GM19025 (cell line): ENCODE results near the gene PCNX3.

ENCODE experiments used
- ATAC-seq: cut with Tn5 transposase; IDR thresholded peaks from one replicate; pipeline ENCODE4 v1.9.1; 2021; ENCODE audit warnings: mild to moderate bottlenecking, low read depth, moderate library complexity; ENCODE audit not compliant: unreplicated experiment

PCNX3 gene

DNA sequence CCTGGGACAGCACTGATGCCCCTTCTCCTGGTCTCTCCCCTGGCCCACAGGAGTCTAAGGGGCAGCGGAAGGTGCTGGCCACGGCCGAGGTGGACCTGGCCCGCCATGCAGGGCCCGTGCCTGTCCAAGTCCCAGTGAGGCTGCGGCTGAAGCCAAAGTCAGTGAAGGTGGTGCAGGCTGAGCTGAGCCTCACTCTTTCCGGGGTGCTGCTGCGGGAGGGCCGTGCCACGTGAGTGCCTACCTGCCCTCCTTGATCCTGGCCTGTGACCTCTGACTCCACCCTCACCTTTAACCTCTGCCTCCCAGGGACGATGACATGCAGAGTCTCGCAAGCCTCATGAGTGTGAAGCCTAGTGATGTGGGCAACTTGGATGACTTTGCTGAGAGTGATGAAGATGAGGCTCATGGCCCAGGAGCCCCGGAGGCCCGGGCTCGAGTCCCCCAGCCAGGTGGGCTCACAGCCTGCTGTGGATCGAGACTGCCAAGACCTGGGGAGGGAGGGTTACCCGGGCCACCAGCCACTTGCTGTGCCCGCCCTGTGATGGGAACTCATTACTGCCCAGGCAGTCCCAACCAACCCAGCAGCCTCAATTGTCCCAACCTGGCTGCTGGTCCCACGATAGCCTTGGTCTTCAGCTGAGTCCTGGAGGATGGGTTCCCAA lies 35.4 kb upstream of the PCNX3 start:
- ATAC-seq, result no peak

DNA sequence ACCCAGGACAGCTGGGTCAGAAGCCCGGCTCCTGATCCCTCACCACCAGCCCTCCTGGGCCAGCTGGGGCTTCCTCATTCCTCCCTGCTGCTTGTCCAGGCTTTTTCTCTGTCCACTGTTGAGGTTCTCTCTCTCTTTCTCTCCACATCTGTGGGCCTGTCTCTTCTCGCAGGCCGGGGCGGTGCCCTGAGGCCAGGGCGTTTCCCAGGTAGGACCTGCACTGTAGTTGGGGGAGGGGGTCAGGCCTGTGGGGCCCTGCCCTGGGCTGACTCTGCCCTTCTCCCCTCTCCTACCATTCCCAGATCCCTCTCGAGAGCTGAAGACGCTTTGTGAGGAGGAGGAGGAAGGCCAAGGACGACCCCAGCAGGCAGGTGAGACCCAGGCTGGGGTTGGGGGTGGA lies 34.8 kb upstream of the PCNX3 start:
- ATAC-seq, result no peak

DNA sequence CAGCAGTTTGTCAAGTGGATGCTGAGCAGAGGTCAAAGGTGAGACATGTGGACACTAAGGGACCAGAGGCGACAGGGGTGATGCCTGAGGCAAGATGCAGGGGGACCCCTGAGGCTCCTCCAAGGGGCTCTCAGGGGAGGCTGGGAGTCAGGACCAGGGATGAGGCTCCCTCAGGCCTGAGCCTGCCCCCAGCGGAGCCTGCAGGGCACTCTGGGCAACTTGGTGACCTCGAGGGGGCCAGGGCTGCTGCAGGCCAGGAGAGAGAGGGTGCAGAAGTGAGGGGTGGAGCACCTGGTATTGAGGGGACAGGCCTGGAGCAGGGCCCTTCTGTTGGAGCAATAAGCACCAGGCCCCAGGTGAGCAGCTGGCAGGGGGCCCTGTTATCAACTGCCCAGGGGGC lies 33.6 kb upstream of the PCNX3 start:
- ATAC-seq, result no peak

DNA sequence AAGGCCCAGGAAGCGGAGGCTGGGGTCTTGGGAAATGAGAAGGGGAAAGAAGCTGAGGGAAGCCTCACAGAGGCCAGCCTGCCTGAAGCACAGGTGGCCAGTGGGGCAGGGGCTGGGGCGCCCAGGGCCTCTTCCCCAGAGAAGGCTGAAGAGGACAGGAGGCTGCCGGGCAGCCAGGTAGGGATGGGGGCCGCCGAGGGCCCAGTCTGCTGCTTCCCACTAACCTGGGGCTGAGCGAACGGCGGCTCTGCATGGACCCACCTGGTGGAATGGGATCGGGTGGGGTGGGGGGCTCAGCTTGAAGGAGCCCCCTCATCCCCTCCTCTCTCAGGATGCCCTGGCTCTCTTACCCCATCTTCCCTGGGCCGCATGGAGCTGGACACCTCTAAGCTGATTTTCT lies 32.0 kb upstream of the PCNX3 start:
- ATAC-seq, result no peak

DNA sequence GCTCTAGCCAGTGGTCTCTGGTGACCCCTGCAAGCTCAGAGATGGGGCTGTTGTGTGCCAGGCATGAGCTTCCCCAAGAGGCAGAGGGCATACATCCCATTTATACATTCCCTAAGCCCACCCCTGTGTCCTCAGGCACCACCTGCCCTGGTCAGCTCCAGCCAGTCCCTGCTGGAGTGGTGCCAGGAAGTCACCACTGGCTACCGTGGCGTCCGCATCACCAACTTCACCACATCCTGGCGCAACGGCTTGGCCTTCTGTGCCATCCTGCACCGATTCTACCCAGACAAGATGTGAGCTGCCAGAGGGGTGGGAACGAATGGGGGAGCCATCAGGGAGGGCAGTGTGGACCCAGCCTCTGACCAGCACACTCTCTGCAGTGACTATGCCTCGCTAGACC lies 31.5 kb upstream of the PCNX3 start:
- ATAC-seq, result no peak

DNA sequence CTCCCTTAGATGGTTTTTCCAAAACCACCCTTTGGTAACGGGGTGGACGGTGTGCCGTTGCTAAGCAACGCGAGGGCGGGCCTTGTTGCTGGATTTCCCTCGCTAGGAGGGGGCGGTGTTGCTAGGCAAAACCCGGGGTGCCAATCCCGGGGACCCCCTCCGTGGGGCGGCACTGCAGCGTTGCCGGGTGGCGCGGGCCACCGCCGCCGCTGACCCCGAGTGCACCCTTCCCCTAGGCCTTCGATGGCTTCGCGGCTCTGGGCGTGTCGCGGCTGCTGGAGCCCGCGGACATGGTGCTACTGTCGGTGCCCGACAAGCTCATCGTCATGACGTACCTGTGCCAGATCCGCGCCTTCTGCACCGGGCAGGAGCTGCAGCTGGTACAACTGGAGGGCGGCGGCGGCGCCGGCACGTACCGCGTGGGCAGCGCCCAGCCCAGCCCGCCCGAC lies 30.8 kb upstream of the PCNX3 start:
- no peak for ATAC-seq

DNA sequence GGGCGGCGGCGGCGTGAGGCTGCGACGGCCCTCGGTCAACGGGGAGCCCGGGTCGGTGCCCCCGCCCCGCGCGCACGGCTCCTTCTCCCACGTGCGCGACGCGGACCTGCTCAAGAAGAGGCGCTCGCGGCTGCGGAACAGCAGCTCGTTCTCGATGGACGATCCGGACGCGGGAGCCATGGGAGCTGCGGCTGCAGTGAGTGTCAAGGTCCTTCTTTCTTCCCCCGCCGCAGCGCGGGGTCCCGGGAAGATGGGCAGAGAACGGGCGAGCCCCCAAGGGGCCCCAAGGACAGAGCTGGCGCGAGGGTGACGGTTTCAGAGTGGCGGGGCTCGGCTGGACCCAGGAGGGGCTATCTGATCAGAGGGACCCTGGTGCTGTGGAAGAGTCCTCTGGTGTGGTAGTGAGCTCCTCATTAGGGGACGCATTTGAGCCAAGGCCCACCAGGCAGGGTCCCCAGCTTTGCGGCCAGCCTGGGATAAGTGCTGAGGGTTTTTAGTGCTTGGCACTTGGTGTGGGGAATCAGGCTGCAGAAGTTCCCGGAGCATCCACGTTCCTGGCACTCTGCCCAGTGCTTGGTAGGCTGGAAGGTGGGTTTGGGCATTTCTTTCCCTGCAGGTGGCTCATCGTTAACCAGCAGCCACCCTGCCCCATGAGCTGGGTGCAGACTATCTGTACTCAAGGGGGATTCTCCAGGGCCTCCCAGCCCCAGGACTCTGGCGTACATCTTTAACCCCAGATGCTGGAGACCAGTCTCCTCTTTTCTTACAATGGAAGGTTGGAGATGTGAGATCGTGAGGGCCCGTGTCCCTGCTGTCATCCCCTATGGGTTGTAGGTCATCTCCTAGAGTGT lies 30.0 kb upstream of the PCNX3 start:
- ATAC-seq, result no peak

DNA sequence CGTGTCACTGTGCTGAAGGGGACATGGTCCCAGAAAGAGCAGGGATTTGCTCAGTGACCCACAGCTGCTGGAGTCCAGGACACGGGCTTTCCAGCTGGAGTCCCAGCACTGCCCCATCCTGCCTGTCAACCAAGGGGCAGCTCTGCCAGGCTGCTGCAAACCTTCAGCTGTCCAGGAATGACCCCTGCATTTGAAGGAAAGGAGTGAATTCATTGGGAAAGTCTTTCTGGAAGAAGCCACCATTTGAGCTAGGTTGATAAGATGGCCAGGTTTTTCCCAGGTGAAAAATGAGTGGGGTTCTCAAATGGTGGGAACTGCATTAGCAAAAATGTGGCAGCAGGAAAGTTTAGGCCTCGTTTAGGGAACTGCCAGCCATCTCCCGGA lies 29.3 kb upstream of the PCNX3 start:
- ATAC-seq, result no peak

DNA sequence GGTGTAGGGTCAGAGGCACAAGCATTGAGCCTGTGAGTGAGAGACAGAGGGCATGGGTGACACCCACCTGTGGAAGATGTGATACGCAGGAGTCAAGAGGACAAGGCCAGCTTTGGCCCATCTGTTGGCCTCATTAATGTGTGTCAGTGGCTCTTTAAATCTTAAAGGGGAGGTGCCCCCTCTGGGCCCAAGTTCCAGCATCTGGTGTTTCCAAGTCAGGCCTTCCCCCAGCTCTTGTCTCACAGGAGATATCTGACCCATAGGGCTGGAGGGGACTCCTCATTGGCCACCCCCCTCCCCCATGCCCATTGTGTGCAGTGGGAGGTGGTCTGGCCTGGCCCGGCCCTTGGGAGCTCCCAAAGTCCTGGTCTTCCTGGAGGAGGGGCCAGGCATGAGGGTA lies 28.9 kb upstream of the PCNX3 start:
- ATAC-seq, result no peak

DNA sequence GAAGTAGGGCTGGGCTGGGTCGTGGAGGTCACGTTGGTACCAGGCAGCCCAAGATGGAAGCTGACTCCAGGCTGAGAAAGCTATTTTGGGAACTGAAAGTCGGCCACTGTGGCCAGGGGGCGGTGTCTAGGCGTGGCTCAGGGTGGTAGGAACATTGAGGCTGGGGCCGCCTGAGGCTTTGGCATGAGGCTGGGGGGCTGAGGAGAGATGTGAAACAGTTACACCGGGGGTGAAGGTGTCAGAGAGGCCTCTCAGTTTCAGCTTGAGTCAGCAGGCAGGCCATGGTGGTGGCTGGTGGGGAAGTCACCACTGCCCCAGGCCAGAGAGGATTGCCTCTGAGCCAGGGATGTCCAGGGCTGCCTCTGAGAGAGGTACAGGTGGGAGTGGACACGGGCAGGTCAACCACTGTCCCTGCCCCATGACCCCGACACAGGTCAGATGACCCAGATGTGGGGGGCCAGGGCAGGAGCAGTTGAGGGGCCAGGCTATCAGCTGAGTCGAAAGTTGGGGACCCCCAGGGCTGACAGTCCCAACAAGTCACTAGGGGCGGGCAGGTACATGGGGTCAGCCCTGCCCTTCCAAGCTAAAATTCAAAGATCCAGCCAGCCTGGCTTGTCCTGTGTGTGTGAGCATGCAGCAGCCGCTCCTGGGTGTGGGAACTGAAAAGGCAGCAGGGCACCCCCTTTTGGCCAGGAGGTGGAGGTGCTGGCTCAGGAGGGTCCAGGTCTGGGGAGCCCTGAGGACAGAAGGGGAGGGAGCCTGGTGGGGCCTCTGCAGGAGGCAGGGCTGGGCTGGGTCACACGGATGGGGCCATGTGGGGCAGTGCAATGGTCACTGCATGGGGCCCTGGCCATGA lies 27.1 kb upstream of the PCNX3 start:
- peak; percentile 65 for ATAC-seq

DNA sequence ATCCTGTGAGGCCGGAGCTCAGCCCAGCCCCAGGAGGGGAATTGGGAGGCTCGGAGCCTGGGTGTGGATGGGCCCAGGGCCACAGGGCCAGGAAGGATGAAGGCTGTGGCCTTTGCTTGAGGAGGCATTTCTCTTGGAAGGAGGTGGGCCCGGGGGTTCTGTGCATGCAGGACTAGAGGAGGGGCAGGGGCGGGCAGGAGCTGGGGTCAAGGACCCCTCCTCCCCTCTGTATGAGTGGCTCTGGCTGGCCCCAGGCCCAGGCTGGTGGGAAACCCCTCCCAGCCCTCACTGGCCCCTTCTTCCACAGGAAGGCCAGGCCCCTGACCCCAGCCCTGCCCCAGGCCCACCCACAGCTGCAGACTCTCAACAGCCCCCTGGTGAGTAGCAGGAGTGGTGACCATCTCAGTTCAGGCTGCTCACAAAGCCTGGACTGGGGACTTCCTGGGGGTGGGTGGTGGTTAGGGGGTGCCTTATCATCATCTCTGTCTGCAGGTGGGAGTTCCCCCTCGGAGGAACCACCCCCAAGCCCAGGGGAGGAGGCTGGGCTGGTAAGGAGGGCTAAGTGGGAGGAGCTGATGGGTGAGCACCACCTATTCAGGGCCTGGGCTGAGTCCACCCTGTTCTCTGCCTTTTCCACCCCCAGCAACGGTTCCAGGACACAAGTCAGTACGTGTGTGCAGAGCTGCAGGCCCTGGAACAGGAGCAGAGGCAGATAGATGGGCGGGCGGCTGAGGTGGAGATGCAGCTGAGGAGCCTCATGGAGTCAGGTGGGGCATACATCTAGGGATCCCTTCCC lies 25.9 kb upstream of the PCNX3 start:
- ATAC-seq, result no peak

DNA sequence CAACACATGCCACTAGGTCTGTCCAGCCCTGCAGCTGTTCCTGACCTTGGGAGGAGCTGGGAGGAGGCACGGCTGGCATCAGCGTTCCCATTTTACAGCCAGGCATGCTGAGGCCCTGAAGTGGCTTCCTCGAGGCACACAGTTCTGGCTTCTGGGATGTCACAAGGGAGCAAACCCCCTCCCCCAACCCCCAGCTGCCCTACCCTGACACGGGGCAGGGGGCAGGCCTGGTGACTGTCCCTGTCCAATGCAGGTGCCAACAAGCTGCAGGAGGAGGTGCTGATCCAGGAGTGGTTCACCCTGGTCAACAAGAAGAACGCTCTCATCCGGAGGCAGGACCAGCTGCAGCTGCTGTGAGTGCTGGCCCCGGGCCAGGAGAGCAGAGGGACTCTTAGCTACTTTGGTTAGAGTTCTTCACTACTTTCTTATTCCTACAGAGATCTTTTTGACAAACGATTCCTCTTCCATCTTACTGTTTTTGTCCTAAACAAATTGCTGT lies 25.3 kb upstream of the PCNX3 start:
- ATAC-seq, result no peak

DNA sequence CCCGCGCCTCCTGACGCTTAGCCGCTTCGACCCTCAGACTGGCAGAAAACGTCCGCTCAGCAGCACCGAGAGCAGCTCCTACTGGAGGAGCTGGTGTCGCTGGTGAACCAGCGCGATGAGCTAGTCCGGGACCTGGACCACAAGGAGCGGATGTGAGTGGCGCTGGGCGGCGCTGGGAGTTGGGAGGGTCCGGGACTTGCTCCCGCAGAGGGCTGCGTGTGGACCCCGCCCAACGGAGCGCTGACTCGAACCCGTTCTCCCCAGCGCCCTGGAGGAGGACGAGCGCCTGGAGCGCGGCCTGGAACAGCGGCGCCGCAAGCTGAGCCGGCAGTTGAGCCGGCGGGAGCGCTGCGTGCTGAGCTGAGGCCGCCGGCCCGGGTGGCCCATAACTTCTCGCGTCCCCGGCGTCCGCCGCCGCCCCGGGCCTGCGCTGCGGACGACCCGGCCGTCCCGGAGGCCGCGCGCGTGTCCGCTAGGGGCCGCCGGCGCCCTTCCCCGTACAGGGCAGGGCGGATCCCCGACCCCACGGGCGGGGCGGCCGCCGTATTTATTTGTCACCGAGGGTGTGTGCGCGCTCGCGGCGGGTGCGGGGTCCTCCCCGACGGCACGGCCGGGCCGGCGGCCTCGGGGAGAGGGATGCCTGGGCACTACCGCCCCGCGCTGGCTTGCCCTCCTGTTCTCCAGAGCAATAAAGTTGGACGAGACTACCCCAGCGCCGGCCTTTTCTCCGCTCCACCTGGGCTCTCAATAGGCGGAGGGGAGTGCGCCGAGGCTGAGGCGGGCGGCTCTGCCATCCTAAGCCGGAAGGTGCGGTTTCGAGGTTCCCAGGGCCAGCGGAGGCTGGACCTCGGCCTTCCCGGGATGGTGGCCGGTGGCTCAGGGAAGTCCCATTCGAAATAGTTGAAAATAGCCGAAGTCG lies 23.4 kb upstream of the PCNX3 start:
- ATAC-seq, result no peak

DNA sequence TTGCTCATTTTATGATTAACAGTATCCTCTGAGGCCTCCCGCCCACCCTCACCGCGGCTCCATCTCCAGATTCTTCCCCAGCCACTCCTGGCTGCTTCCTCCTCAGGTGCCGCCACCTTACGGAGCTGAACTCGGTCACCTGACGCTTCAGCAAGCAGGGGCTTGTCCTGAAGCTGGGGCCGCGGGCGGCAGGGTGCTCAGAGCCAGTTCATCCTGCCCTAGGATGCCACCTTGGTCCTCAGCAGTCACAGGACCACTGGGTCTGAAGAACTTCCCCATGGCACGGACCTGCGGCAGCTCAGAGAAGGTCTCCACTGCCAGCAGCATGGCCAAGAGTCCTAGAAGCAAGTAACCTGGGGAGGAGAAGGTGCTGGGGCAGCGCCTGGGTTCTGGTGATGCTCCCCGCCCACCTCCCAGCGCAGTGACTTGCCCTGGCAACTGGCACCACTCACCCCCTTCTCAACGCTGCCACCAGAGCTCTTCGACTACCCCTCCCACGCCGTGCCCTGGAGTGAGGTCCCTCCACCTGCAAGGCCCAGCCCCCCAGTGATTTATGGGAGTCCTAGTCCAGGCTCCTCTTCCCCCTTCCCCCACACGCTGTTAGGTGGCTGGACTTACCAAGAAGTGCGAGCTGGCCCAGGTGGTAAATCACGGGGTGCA lies 22.6 kb upstream of the PCNX3 start:
- no peak for ATAC-seq

DNA sequence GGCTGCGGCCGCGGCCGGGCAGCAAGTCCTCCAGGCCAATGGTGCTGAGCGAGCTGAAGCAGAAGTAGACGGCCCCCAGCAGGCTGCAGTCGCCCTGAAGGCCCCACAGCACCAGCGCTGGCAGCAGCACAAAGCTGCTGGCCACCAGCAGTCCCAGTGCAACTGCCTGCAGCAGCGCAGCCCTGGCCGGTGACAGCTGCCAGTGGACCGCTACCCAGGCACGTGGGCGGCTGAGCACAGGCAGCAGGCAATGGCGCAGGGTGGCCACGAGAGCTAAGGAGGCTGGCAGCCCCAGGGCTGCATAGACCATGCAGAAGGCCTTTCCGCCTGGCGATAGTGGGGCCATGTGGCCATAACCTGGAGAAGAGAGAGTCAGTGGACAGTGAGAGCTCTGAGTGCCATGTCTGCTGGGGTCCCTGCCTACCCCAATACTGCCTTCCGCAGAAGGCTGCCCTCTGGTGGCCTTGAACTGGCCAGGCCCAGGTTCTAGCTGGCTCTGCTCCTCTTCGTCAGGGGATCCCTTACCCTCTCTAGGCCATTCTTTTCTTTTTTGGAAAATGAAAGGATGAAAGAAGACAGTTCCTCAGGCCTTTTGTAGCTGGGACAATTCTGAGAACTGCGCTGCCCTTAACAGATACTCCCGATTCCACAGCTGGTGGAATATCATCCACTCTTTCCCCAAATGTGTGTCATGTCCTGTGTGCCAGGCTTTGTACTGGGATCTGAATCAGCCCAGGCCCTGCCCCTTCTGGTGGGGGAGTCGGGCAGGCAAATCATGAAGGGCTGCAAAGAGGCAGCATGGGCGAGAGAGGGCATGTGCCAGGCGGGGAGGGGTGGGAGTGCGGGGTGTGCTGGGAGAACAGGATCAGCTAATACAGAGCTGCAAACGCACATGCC lies 21.8 kb upstream of the PCNX3 start:
- ATAC-seq, result no peak

DNA sequence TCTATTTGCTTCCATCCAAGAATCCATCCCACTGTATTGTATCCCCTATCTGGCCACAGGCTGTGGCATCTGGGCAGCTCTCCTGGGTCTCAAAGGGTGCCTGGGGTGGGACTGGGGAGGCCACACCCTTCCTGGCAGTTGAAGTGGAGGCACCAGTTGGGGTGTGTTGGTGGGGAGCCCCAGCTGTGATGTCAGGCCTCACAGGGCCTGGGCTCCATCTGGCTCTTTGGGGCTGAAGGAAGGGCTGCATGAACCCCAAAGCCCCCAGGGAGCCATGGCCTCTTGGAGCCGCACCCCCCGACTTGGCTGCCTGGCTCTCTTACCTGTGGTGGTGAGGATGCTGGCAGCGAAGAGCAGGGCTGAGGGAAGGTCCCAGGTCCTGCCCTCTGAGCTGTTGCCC lies 20.4 kb upstream of the PCNX3 start:
- ATAC-seq, result no peak

DNA sequence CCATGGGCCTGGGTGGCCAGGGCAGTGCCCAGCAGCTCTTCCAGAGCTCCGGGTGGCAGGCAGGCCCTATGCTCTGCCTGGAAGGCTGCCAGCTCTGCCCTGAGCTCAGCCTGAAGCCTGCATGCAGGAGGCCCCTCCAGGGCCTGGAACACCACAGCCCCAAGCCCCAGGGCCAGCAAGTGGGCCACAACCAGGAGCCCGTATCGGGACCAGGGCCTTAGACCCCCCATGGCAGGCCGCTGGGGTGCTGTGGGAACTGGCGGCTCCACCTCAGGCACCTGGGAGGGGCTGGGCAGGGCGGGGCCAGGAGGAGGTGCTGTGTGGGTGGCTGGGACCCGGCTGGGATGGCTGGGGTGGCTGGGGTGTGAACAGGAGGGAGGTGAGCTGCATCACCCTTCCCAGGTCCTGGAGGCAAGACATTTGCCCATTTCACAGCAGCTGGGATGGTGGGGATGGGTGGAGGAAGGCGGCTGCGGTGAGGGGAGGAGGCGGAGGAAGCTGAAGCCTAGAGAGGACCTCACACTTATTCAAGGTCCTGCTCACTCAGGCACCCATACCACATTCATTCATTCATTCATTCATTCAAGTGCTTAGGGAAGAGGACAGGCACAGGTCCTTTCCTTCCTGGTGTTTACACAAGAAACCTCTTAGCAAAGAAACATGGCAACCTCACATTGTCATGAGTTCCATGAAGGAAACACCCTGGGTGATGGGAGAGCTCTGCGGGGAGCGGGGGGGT lies 19.9 kb upstream of the PCNX3 start, which contains the start of gene KCNK7:
KCNK7 (minus strand) TSS at position 258 of the 739 bp plus-strand sequence; CDS start at position 230, 28 bp downstream.
- ATAC-seq, result no peak
